ENCODE measurements around the gene MYO1A. TPM values are rescaled to one million over a fixed set of nuclear protein-coding genes. Genes with fewer than 3 reads are reported as not detected.

MYO1A gene
- total RNA-seq, 1 experiment from 2014 or later, result 9.3 TPM

DNA sequence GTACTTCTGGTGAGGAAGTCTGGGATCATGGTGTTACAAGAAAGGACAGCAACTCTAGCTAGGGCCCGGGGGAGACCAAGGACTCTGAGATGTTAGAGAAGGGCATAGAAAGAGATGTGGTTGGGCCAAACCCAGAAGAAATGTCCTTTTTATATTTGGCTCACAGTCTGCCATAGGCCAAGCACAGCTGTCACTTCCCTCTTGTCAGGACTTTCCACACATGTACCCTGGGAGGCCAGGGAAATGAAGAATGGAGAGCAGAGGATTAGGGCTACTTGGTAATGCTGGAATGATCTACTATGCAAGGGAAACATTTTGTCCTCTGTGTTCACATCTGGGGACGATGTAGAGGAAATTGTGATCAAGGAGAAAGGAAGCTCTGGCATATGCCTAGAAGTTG lies 9.2 kb downstream of the MYO1A start:
- Mint-ChIP-seq H3K36me3 (ENCODE audit: insufficient read depth, unreplicated experiment) (no peaks in the 10 kb centered on the region), H3K27me3 (ENCODE audit: insufficient read depth, unreplicated experiment) (no peaks in the 10 kb centered on the region), H3K9me3 (ENCODE audit: unreplicated experiment) (no peaks in the 10 kb centered on the region), H3K27ac (ENCODE audit: unreplicated experiment) (no peak overlapping the region), H3K4me1 (ENCODE audit: low read depth, unreplicated experiment) (no peaks in the 10 kb centered on the region), H3K4me3 (ENCODE audit: unreplicated experiment) (no peak overlapping the region)
- intact Hi-C loops (cut with micrococcal nuclease; ENCODE audit: unreplicated experiment), result no loop called here
- H3K36me3 ChIP-seq (ENCODE audit: control insufficient read depth, insufficient read depth, low read length), result no peaks in the 10 kb centered on the region
- TF ChIP-seq, protein P1, sequence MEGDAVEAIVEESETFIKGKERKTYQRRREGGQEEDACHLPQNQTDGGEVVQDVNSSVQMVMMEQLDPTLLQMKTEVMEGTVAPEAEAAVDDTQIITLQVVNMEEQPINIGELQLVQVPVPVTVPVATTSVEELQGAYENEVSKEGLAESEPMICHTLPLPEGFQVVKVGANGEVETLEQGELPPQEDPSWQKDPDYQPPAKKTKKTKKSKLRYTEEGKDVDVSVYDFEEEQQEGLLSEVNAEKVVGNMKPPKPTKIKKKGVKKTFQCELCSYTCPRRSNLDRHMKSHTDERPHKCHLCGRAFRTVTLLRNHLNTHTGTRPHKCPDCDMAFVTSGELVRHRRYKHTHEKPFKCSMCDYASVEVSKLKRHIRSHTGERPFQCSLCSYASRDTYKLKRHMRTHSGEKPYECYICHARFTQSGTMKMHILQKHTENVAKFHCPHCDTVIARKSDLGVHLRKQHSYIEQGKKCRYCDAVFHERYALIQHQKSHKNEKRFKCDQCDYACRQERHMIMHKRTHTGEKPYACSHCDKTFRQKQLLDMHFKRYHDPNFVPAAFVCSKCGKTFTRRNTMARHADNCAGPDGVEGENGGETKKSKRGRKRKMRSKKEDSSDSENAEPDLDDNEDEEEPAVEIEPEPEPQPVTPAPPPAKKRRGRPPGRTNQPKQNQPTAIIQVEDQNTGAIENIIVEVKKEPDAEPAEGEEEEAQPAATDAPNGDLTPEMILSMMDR (IDR thresholded peaks at IDR 0.05; ENCODE audit: insufficient read depth in 1 of 2, low read depth in 1 of 2, low read length in 1 of 2, severe bottlenecking in 1 of 2, unreplicated experiment in 1 of 2), result no peak
- CTCF ChIA-PET, result no interaction called here
- H3K4me1 ChIP-seq, result no peaks in the 10 kb centered on the region
- H3K27me3 ChIP-seq (replicated peaks; ENCODE audit: control insufficient read depth, insufficient read depth, low read length), result no peaks in the 10 kb centered on the region
- no peak overlapping the region for H3K4me3 ChIP-seq (ENCODE audit: low read depth, low read length)
- BruUV-seq (replicated peaks), result no TSS peak
- H3K9me3 ChIP-seq, result no peaks in the 10 kb centered on the region
- DNase-seq, result no peak
- POLR2A ChIA-PET, result no interaction called here

DNA sequence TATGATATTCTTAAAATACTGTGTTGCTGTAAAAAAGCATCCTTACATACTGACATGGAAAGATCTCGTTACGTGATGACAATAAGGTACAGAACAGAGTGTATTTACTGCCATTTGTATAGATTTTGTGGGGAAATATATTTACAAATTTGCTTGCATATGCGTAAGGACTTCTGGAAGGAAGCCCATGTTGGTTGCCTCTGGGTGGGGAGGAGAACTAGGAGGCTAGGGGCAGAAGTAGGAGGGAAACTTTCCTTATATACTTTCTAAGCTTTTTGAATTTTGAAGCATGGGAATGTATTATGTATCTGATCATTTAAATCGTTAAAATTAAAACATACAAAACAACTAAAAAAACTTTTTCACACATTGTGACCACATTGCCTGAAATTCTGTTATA lies 9.7 kb downstream of the MYO1A start:
- Mint-ChIP-seq H3K27me3 (ENCODE audit: insufficient read depth, unreplicated experiment) (no peaks in the 10 kb centered on the region), H3K4me1 (ENCODE audit: low read depth, unreplicated experiment) (no peaks in the 10 kb centered on the region), H3K36me3 (ENCODE audit: insufficient read depth, unreplicated experiment) (no peaks in the 10 kb centered on the region), H3K27ac (ENCODE audit: unreplicated experiment) (no peak overlapping the region), H3K9me3 (ENCODE audit: unreplicated experiment) (no peaks in the 10 kb centered on the region), H3K4me3 (ENCODE audit: unreplicated experiment) (no peak overlapping the region)
- ChIA-PET CTCF (no interaction called here), POLR2A (no interaction called here)
- no peaks in the 10 kb centered on the region; the same call in 1 of the 2 replicates for H3K36me3 ChIP-seq (ENCODE audit: control insufficient read depth, insufficient read depth, low read length)
- BruUV-seq (replicated peaks), result no TSS peak
- TF ChIP-seq, protein P1 (IDR thresholded peaks at IDR 0.05; ENCODE audit: insufficient read depth in 1 of 2, low read depth in 1 of 2, low read length in 1 of 2, severe bottlenecking in 1 of 2, unreplicated experiment in 1 of 2), result no peak
- H3K4me1 ChIP-seq, result no peaks in the 10 kb centered on the region
- no peak overlapping the region for H3K4me3 ChIP-seq (ENCODE audit: low read depth, low read length)
- no peaks in the 10 kb centered on the region for H3K9me3 ChIP-seq
- no peak for DNase-seq
- H3K27me3 ChIP-seq (replicated peaks; ENCODE audit: control insufficient read depth, insufficient read depth, low read length), result no peaks in the 10 kb centered on the region
- intact Hi-C loops (cut with micrococcal nuclease; ENCODE audit: unreplicated experiment), result no loop called here

DNA sequence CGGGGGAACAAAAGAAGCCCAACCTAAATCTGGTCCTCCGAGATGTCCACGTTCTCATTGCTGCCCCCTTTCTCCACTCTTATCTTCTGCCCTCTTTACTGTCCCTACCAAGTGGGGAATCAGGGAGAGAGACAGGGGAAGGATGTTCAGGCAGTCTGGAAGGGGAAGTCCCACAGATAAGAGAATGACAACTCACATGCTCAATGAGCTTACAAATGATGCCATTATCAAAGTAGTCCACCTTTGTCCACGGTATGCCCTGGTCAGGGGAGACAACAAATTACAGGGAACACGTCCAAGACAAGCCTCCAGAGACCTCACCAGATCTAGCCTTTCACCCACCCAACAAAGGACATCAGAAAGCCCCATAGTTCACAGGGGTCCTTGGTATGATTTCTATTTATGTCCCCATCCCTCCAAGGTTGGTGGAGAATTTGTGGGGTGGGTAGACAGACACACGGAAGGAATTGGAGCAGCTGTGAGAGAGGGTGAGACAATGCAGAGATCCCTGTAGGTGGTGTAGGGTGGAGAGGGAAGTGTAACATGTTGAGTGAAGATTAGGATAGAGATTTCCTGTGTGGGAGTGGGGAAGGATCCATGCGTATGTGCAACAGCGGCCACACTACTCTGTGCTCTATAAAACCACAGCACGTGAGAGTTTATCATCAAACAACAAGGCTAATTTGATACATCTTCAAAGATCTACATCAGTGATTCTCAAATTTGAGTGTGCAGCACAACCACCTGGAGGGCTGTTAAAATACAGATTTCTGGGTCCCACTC lies 10.7 kb downstream of the MYO1A start:
- CTCF ChIA-PET, result interaction anchor here (1.5 kb wide), 1 partner anchor 30 kb away, joined by 3 read pairs; no protein-coding TSS in a partner anchor

More for the DNA sequence above, 10.7 kb downstream of the MYO1A start:
- Mint-ChIP-seq H3K36me3 (ENCODE audit: insufficient read depth, unreplicated experiment) (no peaks in the 10 kb centered on the region), H3K27ac (ENCODE audit: unreplicated experiment) (no peak overlapping the region), H3K4me3 (ENCODE audit: unreplicated experiment) (no peak overlapping the region), H3K4me1 (ENCODE audit: low read depth, unreplicated experiment) (no peaks in the 10 kb centered on the region), H3K9me3 (ENCODE audit: unreplicated experiment) (no peaks in the 10 kb centered on the region), H3K27me3 (ENCODE audit: insufficient read depth, unreplicated experiment) (no peaks in the 10 kb centered on the region)
- TF ChIP-seq, protein P1 (IDR thresholded peaks at IDR 0.05; ENCODE audit: insufficient read depth in 1 of 2, low read depth in 1 of 2, low read length in 1 of 2, severe bottlenecking in 1 of 2, unreplicated experiment in 1 of 2), result no peak
- Histone ChIP-seq H3K9me3 (no peaks in the 10 kb centered on the region), H3K4me3 (ENCODE audit: low read depth, low read length) (no peak overlapping the region), H3K27me3 (replicated peaks; ENCODE audit: control insufficient read depth, insufficient read depth, low read length) (no peaks in the 10 kb centered on the region), H3K36me3 (ENCODE audit: control insufficient read depth, insufficient read depth, low read length) (no peaks in the 10 kb centered on the region; the same call in 1 of the 2 replicates), H3K4me1 (no peaks in the 10 kb centered on the region)
- no peak for DNase-seq
- BruUV-seq (replicated peaks), result no TSS peak
- POLR2A ChIA-PET, result no interaction called here
- intact Hi-C loops (cut with micrococcal nuclease; ENCODE audit: unreplicated experiment), result no loop called here

Measured in Caco-2 (cell line).